HG03060 (cell line): ENCODE measurements around the gene RGS7.
"Not testable (repeated sequence)": the region's sequence is repeated elsewhere in the genome, so short reads cannot be mapped to it uniquely, and the experiment has no call there.

Experiments
- ATAC-seq: cut with Tn5 transposase; IDR thresholded peaks from one replicate; pipeline ENCODE4 v1.9.1; 2021; ENCODE audit warnings: low read depth, moderate number of reproducible peaks; ENCODE audit not compliant: unreplicated experiment

RGS7 gene

DNA sequence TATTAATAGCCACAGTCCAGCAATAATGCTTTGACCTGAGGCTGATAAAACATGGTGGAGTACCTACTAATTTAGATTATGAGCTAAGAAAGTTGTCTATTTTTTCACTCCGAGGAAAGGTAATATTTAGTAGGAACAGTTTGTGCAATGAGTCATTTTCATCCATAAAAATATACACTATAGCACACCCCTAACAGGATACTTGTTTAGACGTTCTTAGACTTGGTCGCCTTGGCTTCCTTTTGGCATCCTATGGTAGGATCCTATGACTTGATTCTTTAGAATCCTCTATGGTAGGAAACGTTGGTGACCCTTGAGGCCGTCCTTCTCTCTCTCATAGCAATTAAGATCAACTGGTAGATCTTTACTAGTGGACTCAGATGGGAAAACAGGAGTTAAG, 81.8 kb downstream of the RGS7 start:
- ATAC-seq: no peak

DNA sequence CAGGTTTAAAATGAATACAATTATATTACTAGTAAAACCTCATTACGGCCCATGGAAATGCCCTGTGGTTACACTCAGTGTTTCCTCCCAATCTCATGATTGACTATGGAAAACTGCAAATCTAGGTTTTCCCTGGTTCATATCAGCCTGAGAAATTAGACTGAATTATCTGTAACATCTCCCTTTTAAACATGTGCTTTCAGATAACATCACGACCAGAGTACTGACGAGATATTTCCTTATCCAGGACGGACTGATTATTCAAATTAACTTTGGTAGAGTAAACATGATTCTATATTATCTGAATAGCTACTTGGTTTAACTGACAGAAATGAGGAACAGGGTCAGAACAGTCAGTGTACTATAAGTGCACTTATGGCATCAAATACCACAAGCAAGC, 82.3 kb downstream of the RGS7 start:
- no peak for ATAC-seq

- ATAC-seq: no peak
Observed at GRCh38 chr1:241272828-241273227, 84.2 kb downstream of the RGS7 start.

DNA sequence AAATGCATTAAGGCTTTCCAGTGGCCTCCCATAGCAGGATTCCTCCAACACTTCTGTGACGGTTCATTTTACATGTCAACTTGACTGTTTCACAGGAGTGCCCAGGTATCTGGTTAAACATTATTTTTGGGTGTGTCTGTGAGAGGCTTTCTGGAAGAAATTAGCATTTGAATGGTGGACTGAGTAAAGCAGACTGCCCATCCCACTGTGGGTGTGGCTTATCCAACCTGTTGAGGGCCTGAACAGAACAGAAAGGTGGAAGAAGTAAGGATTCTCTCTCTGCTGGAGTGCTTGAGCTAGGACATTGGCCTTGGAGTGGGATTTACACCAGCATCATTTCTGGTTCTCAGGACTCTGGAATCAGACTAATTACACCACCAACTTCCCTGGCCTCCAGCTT, 85.6 kb downstream of the RGS7 start:
- no peak for ATAC-seq

- no peak for ATAC-seq
Observed at GRCh38 chr1:241270016-241270415, 87.0 kb downstream of the RGS7 start.

GRCh38 chr1:241269116-241269515, 87.9 kb downstream of the RGS7 start:
- ATAC-seq: no peak

- ATAC-seq: no peak
Observed at GRCh38 chr1:241266121-241266520, 90.9 kb downstream of the RGS7 start.

DNA sequence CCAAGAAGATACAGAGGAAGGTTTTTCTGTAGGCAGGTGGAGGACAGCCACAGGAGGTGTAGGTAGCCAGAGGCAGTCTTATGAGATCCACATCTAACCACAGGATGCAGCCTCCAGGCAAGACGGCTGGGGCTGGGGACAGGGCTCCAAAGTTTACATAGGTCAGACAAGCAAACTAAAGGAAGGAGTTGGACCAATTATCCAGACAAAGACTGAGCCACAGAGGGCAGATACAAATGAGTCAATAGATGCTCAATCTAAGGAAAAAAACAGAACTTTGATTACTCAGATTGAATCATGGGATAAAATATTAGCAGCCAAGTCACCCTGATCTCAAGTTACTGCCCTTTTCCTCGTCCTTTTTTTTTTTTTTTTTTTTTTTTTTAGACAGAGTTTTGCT, 91.6 kb downstream of the RGS7 start:
- ATAC-seq: no peak

DNA sequence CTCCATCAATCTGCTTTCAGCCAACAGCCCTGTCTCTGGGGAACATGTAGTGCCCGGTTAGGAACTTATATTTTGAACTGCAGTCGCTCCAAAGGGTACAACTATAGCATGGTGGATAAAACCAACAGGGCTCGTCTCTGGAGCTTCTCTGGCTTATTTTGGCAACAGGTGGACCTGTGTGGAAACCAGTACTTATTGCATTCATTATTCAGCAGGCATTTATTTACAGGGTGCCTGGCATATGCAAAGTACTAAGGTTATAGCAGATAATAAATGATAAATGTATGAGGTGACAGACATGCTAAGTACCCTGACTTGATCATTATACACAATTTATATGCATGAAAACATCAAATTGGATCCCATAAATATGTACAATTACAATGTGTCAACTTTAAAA, 93.7 kb downstream of the RGS7 start:
- ATAC-seq: no peak

GRCh38 chr1:241253471-241253870, 103.5 kb downstream of the RGS7 start:
- no peak for ATAC-seq

- no peak for ATAC-seq
Observed at GRCh38 chr1:241250465-241250864, 106.5 kb downstream of the RGS7 start.

DNA sequence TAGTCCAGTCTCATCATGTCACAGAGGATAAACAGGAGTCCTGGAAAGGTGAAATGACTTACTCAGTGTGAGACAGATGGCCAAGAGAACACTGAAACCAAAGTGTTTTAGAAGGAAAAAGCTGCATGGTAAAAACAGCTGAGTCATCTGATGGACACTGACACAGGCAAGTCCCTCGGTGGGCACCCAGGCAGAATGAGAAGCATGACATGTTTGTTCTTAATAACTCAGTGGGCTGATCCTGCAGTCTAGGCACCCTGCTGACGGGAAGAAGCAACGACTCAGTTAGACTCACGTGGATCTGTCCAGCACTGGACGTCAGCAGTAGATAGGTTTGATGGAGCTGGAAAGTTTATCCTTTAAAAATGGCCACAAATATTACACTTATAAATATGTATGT, 116.9 kb downstream of the RGS7 start:
- no peak for ATAC-seq

- ATAC-seq: no peak
Observed at GRCh38 chr1:241237873-241238272, 119.1 kb downstream of the RGS7 start.

DNA sequence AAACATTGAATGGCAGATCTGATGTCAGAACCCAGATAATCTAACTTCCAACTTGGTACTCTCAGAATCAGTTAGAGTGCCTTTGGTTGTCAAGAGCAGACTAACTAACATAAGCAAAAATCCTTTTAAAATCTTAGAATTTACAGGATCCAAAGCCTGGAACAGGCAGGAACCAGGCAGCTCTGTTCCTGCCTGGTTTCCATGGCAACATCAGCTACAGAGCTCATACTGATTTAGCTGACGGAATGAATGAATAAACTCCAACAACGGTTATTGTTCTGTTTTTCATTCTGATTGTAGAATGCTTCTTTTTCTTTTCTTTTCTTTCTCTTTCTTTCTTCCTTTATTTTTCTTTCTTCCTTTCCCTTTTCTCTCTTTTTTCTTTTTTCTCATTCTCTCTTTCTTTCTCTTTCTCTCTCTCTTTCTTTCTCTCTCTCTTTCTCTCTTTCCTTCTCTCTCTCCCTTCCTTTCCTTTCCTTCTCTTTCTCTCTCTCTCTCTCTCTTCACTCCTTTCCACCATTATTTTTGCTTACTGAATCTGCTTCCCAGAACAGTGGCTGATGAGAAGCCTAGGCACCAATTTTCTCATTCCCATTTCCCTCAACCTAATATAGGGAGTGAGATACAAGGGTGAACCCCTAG, 121.6 kb downstream of the RGS7 start:
- no peak for ATAC-seq

GRCh38 chr1:241229711-241230110, 127.3 kb downstream of the RGS7 start:
- ATAC-seq: no peak

DNA sequence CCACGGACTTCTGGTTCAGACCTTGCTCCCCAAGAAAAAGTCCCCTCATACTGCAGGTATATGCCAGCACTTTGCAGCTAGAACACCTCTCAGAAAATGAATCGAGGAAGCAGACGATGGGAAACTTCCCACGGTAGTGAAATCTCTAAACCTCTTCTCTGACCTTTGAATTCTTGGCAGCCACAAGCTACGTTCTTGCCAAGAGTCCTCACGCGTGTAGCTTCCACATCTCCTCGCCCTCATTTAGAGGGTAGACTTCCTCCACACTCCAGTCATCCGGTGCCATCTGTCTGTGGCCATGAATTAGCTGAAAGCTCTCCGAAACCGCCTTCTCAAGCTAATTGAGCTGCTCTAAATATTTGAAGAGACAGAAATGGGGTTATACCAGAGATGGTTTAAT, 127.8 kb downstream of the RGS7 start:
- ATAC-seq: no peak

DNA sequence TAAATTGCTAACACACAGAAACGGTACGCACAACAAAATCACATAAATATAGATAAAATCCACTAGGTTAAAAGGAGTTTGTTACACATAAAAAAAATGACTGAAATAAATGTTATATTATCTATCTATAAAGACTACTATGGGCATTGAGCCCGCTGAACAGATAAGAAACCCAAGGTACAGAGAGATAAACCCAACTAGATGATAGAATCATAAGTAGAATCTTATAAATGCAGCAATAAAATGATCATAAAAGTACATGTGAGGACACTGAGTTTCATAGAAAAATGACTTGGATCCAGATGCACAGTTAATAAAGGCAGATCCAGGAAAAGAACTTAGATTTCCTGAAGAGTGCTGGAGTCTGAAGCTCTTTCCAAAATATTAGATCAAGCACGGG, 128.7 kb downstream of the RGS7 start:
- ATAC-seq: no peak

DNA sequence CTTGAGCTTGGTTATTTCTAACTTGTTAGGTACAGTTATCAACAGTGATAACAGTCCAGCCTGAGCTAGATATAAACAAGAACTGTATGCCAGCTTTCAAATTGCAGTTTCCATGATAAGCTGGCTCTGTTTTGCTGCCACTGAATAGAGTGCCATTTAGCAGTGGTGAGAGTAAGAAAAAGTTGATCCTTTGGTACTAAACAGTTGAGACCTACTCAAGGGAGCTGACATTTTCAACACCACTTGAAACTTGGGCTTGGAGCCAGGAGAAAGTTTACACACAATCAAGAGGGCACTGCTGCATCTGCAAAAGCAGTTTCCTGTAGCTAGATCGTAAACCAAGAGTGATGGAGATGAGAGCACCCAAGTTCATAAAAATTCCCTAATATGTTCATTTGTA, 131.3 kb downstream of the RGS7 start:
- ATAC-seq: no peak

GRCh38 chr1:241224189-241224588, 132.8 kb downstream of the RGS7 start:
- not testable (repeated sequence) for ATAC-seq

GRCh38 chr1:241222813-241223212, 134.2 kb downstream of the RGS7 start:
- ATAC-seq: not testable (repeated sequence)

DNA sequence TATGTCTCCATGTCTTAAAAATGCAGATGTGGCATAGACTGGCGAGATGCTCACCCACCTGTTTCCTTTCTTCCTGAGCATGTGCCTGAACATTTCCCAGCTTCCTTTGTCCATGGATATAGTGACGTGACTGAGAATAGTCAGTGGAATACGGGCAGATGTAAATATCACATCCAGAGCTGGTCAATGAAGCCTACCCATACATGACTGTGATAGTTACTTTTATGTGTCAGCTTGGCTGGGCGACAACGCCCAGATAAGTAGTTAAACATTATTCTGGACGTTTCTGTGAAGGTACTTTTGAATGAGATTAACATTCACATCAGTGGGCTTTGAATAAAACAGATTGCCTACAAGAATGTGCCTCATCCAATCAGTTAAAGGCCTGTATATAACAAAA, 135.7 kb downstream of the RGS7 start:
- no peak for ATAC-seq

- ATAC-seq: not testable (repeated sequence)
Observed at GRCh38 chr1:241220913-241221312, 136.1 kb downstream of the RGS7 start.

DNA sequence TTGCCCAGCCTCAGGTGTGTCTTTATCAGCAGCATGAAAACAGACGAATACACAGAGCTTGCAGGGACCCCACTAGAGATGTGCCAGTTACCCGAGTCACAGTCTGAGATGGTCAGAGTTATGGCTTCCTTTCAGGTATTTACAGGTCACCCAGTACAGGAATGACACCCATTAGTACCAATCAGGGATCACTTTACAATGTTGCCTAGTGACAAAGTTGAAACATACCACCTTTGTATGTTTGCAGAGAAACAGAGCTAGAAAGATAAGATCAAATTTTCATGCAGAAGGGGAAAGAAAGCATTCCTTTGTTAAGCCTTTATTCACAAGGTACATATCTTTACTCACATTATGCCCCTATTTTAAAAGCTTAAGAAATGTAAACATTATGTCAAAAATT, 137.6 kb downstream of the RGS7 start:
- ATAC-seq: no peak
